Natural killer cell (primary cell): Measurements from ENCODE around the gene LRRN1. TPM values are rescaled to one million over a fixed set of nuclear protein-coding genes. Genes with fewer than 3 reads are reported as not detected.
"Not testable (repeated sequence)": the region's sequence is repeated elsewhere in the genome, so short reads cannot be mapped to it uniquely, and the experiment has no call there.

ENCODE experiments used
- ATAC-seq, 3 donors: fragments of 150-1000 bp in 2 of 3; fragments of 200-7000 bp in 1 of 3; cut with Tn5 transposase; 1 replicate in 1 of 3; 2 replicates in 2 of 3; pipeline ENCODE4 v1.10.0; 2021; ENCODE audit warnings: mild to moderate bottlenecking in 2 of 3, moderate library complexity in 2 of 3
- DNase-seq, 2 donors: peaks; one replicate each; pipeline versions ENCODE4 v3.0.0 to v3.0.0-alpha.2; 2013 to 2021; ENCODE audit warnings: mixed read lengths in 1 of 2
- H3K27ac ChIP-seq: one replicate; pipeline ENCODE4 v1.5.1; 2013; ENCODE audit warnings: mild to moderate bottlenecking, low read length
- H3K27me3 ChIP-seq: one replicate; pipeline ENCODE4 v1.6.1; 2013; ENCODE audit warnings: low read length; ENCODE audit not compliant: control insufficient read depth, insufficient read depth
- H3K36me3 ChIP-seq: one replicate; pipeline ENCODE4 v1.6.1; 2013; ENCODE audit warnings: low read length; ENCODE audit not compliant: control insufficient read depth, insufficient read depth
- H3K4me1 ChIP-seq: one replicate; pipeline ENCODE4 v1.6.1; 2013; ENCODE audit warnings: low read length; ENCODE audit not compliant: control insufficient read depth, insufficient read depth
- H3K4me3 ChIP-seq: one replicate; pipeline ENCODE4 v1.5.1; 2013; ENCODE audit warnings: low read length
- H3K9me3 ChIP-seq: one replicate; pipeline ENCODE4 v1.6.1; 2013; ENCODE audit warnings: low read length; ENCODE audit not compliant: control insufficient read depth, insufficient read depth
- H3K27ac Mint-ChIP-seq, 2 donors: one replicate each; pipeline ENCODE4 v1.8.0; 2022; ENCODE audit warnings: mild to moderate bottlenecking in 2 of 2, mixed read lengths in 2 of 2, moderate library complexity in 1 of 2
- H3K27me3 Mint-ChIP-seq, 2 donors: one replicate each; pipeline ENCODE4 v1.8.0; 2022; ENCODE audit warnings: low read depth in 2 of 2, mixed read lengths in 2 of 2
- H3K36me3 Mint-ChIP-seq: one replicate; pipeline ENCODE4 v1.8.0; 2022; ENCODE audit warnings: mixed read lengths
- H3K4me1 Mint-ChIP-seq, 2 donors: one replicate each; pipeline ENCODE4 v1.8.0; 2022; ENCODE audit warnings: mixed read lengths in 2 of 2
- H3K4me3 Mint-ChIP-seq: one replicate; pipeline ENCODE4 v1.8.0; 2022; ENCODE audit warnings: mild to moderate bottlenecking, moderate library complexity, mixed read lengths
- H3K9me3 Mint-ChIP-seq, 2 donors: one replicate each; pipeline ENCODE4 v1.8.0; 2022; ENCODE audit warnings: mixed read lengths in 2 of 2
- WGBS: methylation state at CpG from one replicate; pipeline ENCODE4 v1.1.7; 2013; ENCODE audit warnings: missing lambda C conversion rate; ENCODE audit not compliant: insufficient coverage; 5-methylcytosine and 5-hydroxymethylcytosine counted together
- intact Hi-C: fragments of 100-400 bp; cut with micrococcal nuclease; formaldehyde crosslinking; loops from one replicate; pipeline ENCODE4 v1.14.2; 2022
- total RNA-seq, 4 donors: library from RNA; stranded (reverse); fragments of 120-200 nt in 1 of 4; gene quantifications; one replicate each; pipeline versions ENCODE4 v1.2.3 to v1.2.4, GENCODE V29; 2013 to 2022
- TF ChIP-seq, protein P1 (sequence below): fragments of 200-600 bp; IDR thresholded peaks from one replicate; pipeline ENCODE4 v1.8.0; 2022; ENCODE audit warnings: antibody characterized with exemption

Gene LRRN1
- total RNA-seq, 3 donors from 2014 or later (not counting 1 experiment from before 2014, with no cell fraction given), result 0.85 to 1.6 (median 0.99) TPM

DNA sequence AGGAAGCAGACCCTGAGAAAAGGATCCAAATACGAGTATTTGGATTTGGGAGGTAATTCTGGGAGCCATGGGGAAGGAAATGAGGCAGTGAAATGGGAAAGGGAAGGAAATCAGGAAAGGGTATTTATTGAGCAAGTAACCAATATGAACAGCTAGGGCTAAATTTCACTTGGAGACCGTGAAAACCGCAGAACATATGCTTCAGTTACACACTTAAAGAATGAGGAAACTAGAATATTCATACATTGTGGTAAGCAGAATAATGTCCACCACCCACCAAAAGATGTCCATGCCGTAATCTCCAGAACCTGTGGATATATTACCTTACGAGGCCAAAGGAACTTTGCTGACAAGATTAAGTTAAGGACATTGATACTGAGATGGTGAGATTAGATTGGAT, 63.3 kb downstream of the LRRN1 start:
- H3K4me1 ChIP-seq, result no peaks in the 10 kb centered on the region
- no peak for ATAC-seq
- no peaks in the 10 kb centered on the region for H3K27me3 ChIP-seq
- no peak overlapping the region for H3K27ac Mint-ChIP-seq
- no peak overlapping the region for H3K4me3 Mint-ChIP-seq
- intact Hi-C loops, result no loop called here
- H3K27me3 Mint-ChIP-seq, result no peaks in the 10 kb centered on the region
- TF ChIP-seq, protein P1, sequence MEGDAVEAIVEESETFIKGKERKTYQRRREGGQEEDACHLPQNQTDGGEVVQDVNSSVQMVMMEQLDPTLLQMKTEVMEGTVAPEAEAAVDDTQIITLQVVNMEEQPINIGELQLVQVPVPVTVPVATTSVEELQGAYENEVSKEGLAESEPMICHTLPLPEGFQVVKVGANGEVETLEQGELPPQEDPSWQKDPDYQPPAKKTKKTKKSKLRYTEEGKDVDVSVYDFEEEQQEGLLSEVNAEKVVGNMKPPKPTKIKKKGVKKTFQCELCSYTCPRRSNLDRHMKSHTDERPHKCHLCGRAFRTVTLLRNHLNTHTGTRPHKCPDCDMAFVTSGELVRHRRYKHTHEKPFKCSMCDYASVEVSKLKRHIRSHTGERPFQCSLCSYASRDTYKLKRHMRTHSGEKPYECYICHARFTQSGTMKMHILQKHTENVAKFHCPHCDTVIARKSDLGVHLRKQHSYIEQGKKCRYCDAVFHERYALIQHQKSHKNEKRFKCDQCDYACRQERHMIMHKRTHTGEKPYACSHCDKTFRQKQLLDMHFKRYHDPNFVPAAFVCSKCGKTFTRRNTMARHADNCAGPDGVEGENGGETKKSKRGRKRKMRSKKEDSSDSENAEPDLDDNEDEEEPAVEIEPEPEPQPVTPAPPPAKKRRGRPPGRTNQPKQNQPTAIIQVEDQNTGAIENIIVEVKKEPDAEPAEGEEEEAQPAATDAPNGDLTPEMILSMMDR, result no peak
- no peak for DNase-seq
- no peaks in the 10 kb centered on the region for H3K36me3 Mint-ChIP-seq
- no peak overlapping the region for H3K4me3 ChIP-seq
- no peak overlapping the region for H3K27ac ChIP-seq
- peaks cover 0 to 3% of the 10 kb centered on the region in 2 donors for H3K9me3 Mint-ChIP-seq
- H3K9me3 ChIP-seq, result no peaks in the 10 kb centered on the region
- no peaks in the 10 kb centered on the region for H3K36me3 ChIP-seq
- WGBS, result 91% methylated on average over 3 of the region's 5 CpGs
- no peaks in the 10 kb centered on the region for H3K4me1 Mint-ChIP-seq

DNA sequence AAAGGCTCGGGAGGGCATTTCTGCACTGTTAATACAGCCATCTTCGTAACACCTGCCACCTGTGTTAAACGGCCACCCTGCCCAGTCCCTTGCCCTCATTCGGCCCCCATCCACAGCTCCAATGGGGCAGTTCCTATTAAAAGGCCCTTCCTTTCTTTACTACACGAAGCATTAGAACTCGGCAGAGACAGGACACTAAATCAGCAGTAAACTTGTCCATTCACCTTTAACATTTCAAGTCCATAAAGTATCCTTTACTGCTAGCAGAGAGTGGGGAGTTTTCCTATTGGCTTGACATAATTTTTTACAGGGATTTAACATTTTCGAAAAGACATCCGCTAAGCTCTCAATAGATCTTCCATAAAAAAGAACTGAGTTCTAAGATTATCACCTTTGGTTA, 76.3 kb downstream of the LRRN1 start:
- Histone ChIP-seq H3K9me3 (no peaks in the 10 kb centered on the region), H3K4me3 (no peak overlapping the region), H3K4me1 (no peaks in the 10 kb centered on the region), H3K27ac (no peak overlapping the region), H3K36me3 (no peaks in the 10 kb centered on the region), H3K27me3 (no peaks in the 10 kb centered on the region)
- Mint-ChIP-seq H3K27ac (no peak overlapping the region), H3K4me3 (no peak overlapping the region), H3K27me3 (no peaks in the 10 kb centered on the region), H3K4me1 (no peaks in the 10 kb centered on the region), H3K36me3 (no peaks in the 10 kb centered on the region), H3K9me3 (peaks cover 0 to 4% of the 10 kb centered on the region in 2 donors)
- 96% methylated on average over 5 of the region's 8 CpGs for WGBS
- TF ChIP-seq, protein P1, result no peak
- ATAC-seq (no peak), DNase-seq (no peak)
- intact Hi-C loops, result no loop called here

DNA sequence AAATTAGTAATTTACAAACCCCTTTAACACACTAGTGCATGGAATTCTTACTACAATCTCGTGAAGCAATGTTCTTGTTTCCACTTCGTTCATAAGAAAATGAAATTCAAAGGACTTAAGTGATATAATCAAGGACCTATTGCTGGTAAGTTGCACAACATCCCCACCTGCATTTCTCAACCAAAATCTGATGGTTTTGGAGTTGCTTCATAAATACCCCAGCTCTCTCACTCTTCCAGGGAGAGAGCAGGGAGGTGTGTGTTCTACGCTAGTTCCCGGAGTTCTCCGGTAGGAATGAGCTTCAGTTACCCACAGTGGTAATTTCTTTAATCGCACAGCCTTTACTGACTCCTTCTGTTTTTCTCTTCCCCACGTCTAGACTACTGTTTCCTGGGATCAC, 81.8 kb downstream of the LRRN1 start:
- H3K4me3 Mint-ChIP-seq, result no peak overlapping the region
- no peaks in the 10 kb centered on the region for H3K27me3 Mint-ChIP-seq
- ATAC-seq (no peak), DNase-seq (no peak)
- TF ChIP-seq, protein P1, result no peak
- intact Hi-C loops, result no loop called here
- no peaks in the 10 kb centered on the region for H3K36me3 Mint-ChIP-seq
- 85% methylated on average over 7 of the region's 7 CpGs for WGBS
- no peaks in the 10 kb centered on the region for H3K27me3 ChIP-seq
- H3K27ac Mint-ChIP-seq, result no peak overlapping the region
- H3K4me1 Mint-ChIP-seq, result no peaks in the 10 kb centered on the region
- no peak overlapping the region for H3K4me3 ChIP-seq
- no peaks in the 10 kb centered on the region for H3K9me3 ChIP-seq
- H3K27ac ChIP-seq, result no peak overlapping the region
- no peaks in the 10 kb centered on the region for H3K4me1 ChIP-seq
- H3K36me3 ChIP-seq, result no peaks in the 10 kb centered on the region
- peaks cover under 1 to 4% of the 10 kb centered on the region in 2 donors for H3K9me3 Mint-ChIP-seq

DNA sequence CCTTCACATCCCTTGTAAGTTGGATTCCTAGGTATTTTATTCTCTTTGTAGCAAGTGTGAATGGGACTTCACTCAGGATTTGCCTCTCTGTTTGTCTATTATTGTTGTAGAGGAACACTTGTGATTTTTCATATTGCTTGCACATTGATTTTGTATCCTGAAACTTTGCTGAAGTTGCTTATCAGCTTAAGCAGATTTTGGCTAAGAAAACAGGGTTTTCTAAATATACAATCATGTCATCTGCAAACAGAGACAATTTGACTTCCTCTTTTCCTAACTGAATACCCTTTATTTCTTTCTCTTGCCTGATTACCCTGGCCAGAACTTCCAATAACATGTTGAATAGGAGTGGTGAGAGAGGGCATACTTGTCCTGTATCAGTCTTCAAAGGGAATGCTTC, 88.1 kb downstream of the LRRN1 start:
- H3K4me3 ChIP-seq, H3K4me1 Mint-ChIP-seq, H3K27me3 Mint-ChIP-seq, H3K27ac ChIP-seq, intact Hi-C loops, H3K4me1 ChIP-seq, ATAC-seq, H3K4me3 Mint-ChIP-seq, H3K36me3 ChIP-seq, H3K27me3 ChIP-seq, DNase-seq, H3K27ac Mint-ChIP-seq, H3K9me3 ChIP-seq: not testable (repeated sequence)
- Mint-ChIP-seq H3K36me3 (peaks cover 23% of the 10 kb centered on the region), H3K9me3 (peaks cover 10 to 20% of the 10 kb centered on the region in 2 donors)
